HTERT RPE-1 (cell line): ENCODE measurements around the gene FHIT.

Source experiments
- in situ Hi-C: fragments of 300-500 bp; cut with MboI; formaldehyde crosslinking; loops from 4 replicates; pipeline ENCODE4 v1.14.3; 2020; ENCODE audit warnings: low sequenced_read_pairs

Gene FHIT

DNA sequence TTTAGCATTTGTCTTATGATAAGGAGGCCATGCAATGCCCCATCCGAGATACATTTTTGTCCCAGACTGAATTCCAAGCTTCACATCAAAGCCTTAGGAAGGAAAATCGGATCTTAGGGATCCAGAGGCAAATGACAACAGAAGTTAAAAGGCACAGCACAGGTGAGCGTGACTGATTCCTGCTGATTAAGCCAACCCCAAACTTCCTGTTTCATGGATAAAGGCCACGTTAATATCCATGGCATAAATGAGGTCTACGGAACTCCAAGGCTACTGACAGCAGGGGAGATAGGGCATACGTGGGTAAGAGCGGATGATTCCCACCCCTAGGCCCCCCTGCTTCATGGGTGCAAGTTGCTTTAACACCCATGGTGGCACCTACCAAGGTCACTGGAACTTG lies 471.6 kb downstream of the FHIT start:
- in situ Hi-C loops, result no loop called here

DNA sequence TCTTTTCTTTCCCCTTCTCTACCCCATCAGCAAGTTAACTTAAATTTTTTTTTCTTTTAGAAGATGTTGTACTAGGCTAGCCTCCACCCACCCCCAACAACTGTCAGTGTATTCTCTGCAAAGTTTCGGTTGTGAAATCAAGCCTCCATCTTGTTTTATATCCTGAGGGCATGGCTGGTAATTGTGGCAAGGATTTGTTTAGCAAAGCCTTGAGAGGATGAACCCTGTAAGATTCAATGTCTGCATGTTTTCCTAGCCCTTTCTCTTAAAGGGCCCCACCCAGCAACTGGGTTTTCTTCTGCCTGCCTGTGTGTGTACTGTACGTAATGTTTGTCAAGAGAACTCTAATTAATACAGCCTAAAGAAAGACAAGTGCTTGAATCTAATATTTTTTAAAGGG lies 475.3 kb downstream of the FHIT start:
- in situ Hi-C loops, result no loop called here

DNA sequence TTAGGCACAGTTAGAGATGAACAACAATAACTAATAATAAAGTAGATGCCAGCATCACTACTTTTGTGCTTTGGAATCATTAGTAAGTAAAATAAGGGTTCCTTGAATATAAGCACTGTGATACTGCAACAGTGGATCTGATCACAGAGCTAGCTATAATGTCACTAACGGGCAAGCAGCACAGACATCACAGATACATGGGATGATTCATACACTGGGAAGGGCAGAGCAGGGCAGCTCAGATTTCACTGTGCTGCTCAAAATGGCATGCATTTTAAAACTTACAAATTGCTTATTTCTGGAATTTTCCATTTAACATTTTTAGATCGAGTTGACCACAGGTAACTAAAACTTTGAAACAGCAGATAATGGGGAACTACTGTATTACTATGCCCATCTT lies 476.6 kb downstream of the FHIT start:
- in situ Hi-C loops, result no loop called here

GRCh38 chr3:60772584-60772983 lies 478.7 kb downstream of the FHIT start:
- in situ Hi-C loops, result no loop called here

DNA sequence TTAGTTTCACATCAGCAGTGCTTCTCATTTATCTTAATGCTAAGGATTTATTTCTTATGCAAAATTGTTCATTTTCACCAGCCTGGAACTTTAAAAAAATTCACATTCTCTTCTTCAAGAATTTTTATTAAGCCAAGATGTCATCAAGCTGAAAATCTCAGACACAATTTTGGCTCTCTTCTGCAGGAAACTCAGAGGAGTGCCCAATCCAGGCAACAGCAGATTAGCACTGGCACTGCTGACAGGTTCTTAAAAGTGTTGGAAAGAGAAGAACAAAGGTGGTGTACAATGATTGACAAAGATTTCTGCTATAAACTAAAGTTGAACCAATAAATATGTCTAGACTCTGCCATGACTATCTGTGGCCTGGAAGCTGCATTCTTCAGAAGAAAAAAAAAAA lies 479.5 kb downstream of the FHIT start:
- in situ Hi-C loops, result no loop called here

- in situ Hi-C loops, result no loop called here
Observed at GRCh38 chr3:60770532-60770931, 480.7 kb downstream of the FHIT start.

- in situ Hi-C loops, result no loop called here
Observed at GRCh38 chr3:60767536-60767935, 483.7 kb downstream of the FHIT start.

DNA sequence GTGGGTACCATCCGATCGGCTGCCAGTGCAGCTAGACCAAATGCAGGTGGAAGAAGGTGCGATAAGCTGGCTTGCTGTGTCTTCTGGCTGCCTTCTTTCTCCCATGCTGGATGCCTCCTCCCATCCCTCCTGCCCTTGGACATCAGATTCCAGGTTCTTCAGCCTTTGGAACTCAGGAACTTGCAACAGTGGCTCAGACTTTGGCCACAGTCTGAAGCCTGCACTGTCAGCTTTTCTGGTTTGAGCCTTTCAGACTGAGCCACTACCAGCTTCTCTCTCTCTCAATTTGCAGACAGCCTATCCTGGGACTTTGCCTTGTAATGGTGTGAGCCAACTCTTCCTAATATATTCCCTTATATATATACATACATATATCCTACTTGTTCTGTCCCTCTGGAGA lies 485.5 kb downstream of the FHIT start:
- in situ Hi-C loops, result no loop called here

DNA sequence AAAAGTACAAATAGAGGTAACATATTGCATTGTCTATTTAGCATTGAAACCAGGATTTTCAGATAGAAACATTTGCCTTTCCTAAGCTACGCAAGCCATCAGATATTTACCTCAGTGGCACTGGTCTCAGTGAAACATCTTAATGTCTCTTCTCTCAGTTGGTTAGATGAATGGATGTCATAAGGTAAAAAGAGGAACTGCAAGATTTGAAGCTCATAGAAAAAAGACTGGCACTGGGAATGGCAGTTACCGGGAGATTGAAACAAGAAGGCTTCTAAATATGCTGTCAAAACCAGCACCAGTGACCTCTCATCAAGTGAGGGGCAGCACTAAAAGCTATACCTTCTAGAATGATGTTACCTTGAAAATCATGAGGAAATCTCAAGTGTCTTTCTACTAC lies 486.4 kb downstream of the FHIT start:
- in situ Hi-C loops, result no loop called here

- in situ Hi-C loops, result no loop called here
Observed at GRCh38 chr3:60760145-60760544, 491.1 kb downstream of the FHIT start.

DNA sequence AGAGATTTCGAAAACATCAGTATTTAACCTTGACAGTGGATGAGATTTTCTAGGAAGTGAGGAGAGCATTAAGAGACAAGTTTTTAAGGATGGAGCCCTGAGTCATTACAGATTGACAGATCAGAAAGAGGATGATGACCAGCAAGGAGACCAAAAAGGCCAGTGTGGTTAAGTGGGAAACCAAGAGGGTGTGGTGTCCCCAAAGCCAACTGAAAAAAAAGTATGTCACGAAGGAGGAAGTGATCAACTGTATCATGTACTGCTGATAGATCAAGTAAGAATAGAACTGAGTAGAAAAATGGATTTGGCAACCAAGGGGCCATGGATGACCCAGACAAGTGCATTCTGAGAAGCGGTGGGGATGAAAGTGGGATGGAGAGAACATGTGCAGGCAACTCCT lies 491.8 kb downstream of the FHIT start:
- in situ Hi-C loops, result no loop called here

- in situ Hi-C loops, result no loop called here
Observed at GRCh38 chr3:60758831-60759230, 492.4 kb downstream of the FHIT start.

- in situ Hi-C loops, result no loop called here
Observed at GRCh38 chr3:60758171-60758570, 493.1 kb downstream of the FHIT start.

DNA sequence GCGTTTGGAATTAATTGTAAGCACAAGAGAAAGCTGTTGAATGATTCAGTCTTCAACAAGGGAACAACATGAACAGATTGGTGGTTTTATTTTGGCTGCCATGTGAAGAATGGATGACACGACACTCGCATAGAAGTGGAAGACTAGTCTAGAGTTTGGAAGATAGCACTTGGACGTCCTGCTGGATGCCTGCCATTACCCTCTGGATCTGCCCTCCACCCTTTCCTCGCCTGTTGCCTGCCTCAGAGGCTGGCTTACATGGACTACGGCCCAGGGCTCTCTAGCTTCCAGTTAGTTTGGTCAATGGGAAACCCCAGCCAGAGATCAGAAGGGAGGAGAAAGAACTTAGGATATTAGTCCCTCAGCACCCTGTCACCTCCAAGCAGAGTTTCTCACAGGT lies 493.5 kb downstream of the FHIT start:
- in situ Hi-C loops, result no loop called here

GRCh38 chr3:60756241-60757030 lies 494.8 kb downstream of the FHIT start:
- in situ Hi-C loops, result no loop called here

DNA sequence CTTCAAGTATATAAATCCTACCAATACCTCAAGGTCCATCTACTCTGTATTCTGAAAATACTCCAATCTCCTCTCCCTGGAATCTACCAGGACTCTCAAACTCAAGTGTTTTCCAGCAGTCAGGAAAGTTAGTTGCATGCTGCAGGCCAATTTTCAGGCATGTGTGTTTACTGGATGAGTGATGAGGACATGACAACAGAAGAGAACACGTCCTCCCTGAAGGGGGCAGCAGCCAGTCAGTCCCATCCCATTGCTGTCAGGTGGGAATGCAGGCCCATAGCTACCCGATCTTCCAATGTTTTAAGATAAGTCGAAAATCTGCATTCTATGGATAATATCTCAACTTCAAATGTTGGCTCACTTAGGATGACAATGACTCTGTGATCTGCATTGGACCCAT lies 496.2 kb downstream of the FHIT start:
- in situ Hi-C loops, result no loop called here

- in situ Hi-C loops, result no loop called here
Observed at GRCh38 chr3:60754617-60755016, 496.6 kb downstream of the FHIT start.

GRCh38 chr3:60752809-60753208 lies 498.4 kb downstream of the FHIT start:
- in situ Hi-C loops, result no loop called here

GRCh38 chr3:60746695-60747416 lies 504.4 kb downstream of the FHIT start:
- in situ Hi-C loops, result no loop called here

DNA sequence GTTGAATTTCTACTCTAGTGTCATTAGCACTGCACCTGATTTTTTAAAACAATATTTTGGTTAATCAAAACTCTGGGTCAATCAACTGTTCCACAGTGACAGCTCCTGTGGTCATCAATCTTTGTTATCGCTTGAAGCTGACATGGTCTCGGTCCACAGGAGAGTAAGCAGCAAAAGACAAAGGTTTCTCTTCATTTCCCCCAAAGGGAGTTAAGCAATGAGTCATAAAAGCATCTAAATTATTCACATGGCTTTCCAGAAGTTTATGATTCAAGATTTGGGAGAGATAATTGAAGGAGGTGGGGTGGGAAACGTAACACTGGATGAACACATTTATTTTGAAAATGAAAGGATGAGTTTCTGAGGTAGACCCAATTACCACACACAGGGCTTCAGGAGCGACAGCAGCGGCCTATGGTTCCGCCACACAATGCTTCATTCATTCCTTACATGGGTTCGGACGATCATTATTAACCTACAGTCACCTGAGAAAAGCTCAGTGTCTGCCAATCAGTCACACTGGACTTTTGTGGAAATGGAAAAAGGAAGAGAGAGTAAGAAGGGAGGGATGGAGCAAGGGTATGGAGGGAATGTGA lies 505.1 kb downstream of the FHIT start:
- in situ Hi-C loops, result no loop called here

DNA sequence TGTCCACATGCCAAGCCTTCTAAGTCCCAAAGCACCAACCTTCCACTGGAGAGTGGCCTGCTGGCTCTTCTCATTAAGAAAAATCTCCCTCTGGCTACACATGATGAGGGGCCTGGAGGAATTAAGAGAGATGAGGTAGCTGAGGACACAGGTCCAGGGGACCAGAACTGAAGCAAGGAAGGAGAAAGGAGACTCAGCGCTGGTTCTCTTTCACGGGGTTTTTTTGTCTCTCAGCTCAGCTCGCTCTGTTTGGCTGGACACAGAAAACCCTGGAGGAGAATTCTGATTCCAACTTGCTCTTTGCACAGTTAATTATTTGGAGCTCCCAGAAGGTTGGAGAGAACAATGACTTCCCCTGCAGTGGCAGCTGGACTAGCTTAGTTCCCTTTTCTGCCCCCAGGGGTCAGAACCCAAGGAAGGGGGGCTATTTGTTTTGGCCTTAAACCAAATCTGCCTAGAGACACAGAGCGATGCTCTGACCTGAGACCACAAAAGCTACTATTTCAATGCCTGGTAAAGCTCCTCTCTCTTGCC lies 507.6 kb downstream of the FHIT start:
- in situ Hi-C loops, result no loop called here

DNA sequence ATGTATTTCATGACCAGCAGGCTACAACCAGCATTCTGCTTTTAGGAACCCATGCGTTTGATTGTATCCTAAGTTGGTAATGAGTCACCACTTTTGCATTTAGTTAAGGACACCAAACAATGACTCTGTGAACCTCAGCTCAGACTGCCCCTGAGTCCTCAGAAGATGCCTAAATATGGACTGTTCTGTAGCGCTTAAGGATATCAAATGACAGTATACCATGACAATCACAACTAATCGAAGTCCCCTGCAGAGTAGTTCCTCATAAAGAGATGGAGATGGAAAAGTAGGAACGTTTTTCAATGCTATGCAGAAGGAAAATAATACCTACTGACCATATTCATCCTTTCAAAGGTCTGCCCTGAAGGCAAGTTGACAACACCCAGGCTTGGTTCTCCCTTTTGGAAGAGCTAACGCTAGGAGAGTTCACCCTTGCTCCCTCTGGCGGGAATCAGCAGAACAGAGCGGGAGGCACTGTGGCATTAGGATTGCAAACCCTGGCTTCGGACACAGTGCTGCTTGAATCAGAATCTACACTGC lies 508.6 kb downstream of the FHIT start:
- in situ Hi-C loops, result no loop called here
